HFF-Myc (cell line): Measurements from ENCODE around the gene TAX1BP1.

ENCODE experiments used
- DNase-seq: peaks from one replicate; pipeline ENCODE4 v3.0.0-alpha.2; 2011; ENCODE audit warnings: low read depth; ENCODE audit errors: extremely low read depth
- H3K4me3 ChIP-seq: replicated peaks from 2 replicates; pipeline ENCODE4 v1.5.1; 2011; ENCODE audit warnings: low read depth, mild to moderate bottlenecking, control low read depth, low read length
- TF ChIP-seq, protein P1 (sequence below): IDR thresholded peaks from 2 replicates; pipeline ENCODE4 v1.5.1; 2012; ENCODE audit warnings: mild to moderate bottlenecking, low read depth, low read length, control low read depth; ENCODE audit errors: missing control alignments

The TAX1BP1 gene

DNA sequence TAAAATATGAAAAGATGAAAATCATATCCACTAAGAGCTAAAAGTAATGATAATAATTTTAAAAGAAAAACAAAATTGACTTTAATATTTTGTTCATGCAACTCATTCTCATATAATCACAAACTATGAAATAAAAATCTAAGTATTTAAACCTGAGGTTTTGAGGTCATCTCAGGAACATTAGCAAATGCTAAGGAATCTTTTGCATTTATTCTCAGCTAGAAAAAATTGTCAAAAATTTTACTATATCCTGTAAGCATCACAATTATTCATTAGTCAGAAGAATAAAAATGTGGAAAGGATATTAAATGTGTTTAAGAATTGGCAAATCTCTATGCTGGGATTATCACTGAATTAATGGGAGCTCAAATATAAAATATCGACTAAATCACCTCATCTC lies 36.8 kb upstream of the TAX1BP1 start:
- DNase-seq = no peak
- H3K4me3 ChIP-seq = no peak overlapping the region
- TF ChIP-seq, protein P1, sequence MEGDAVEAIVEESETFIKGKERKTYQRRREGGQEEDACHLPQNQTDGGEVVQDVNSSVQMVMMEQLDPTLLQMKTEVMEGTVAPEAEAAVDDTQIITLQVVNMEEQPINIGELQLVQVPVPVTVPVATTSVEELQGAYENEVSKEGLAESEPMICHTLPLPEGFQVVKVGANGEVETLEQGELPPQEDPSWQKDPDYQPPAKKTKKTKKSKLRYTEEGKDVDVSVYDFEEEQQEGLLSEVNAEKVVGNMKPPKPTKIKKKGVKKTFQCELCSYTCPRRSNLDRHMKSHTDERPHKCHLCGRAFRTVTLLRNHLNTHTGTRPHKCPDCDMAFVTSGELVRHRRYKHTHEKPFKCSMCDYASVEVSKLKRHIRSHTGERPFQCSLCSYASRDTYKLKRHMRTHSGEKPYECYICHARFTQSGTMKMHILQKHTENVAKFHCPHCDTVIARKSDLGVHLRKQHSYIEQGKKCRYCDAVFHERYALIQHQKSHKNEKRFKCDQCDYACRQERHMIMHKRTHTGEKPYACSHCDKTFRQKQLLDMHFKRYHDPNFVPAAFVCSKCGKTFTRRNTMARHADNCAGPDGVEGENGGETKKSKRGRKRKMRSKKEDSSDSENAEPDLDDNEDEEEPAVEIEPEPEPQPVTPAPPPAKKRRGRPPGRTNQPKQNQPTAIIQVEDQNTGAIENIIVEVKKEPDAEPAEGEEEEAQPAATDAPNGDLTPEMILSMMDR = no peak

GRCh38 chr7:27704422-27705199 lies 35.4 kb upstream of the TAX1BP1 start:
- TF ChIP-seq, protein P1 = no peak
- H3K4me3 ChIP-seq = no peak overlapping the region
- no peak for DNase-seq

DNA sequence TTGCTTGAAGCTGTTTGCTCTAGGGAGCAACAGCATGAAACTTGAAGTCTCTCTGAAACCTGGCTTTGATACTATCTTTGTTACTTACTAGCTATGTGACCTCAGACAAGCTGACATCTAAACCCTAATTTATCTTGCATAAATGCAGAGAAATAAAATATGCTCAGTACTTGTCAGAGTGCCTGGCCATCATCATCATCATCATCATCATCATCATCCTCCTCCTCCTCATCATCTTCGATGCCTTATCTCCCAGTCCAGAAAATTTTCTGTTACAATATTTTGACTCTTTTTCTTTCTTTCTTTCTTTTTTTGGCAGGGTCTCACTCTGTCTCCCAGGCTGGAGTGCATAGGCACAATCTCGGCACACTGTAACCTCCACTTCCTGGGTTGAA lies 34.8 kb upstream of the TAX1BP1 start:
- no peak for DNase-seq
- TF ChIP-seq, protein P1 = no peak
- no peak overlapping the region for H3K4me3 ChIP-seq

DNA sequence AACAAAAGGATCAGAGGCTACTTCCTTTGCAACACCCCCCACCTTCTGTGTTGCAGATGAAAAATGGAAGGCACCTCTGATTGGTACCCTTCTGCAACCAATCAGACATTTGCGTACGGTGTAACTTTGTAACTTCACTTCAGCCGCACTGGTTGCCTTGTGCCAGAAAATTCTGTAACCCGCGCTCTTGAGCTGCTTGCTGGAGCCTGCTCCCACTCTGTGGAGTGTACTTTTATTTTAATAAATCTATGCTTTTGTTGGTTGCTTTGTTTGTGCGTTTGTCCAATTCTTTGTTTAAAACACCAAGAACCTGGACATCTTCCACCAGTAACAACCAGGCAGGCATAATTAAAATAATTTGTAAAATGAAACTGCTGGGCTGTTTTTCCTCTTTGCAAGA lies 31.5 kb upstream of the TAX1BP1 start:
- TF ChIP-seq, protein P1 = no peak
- H3K4me3 ChIP-seq = no peak overlapping the region
- DNase-seq = no peak

DNA sequence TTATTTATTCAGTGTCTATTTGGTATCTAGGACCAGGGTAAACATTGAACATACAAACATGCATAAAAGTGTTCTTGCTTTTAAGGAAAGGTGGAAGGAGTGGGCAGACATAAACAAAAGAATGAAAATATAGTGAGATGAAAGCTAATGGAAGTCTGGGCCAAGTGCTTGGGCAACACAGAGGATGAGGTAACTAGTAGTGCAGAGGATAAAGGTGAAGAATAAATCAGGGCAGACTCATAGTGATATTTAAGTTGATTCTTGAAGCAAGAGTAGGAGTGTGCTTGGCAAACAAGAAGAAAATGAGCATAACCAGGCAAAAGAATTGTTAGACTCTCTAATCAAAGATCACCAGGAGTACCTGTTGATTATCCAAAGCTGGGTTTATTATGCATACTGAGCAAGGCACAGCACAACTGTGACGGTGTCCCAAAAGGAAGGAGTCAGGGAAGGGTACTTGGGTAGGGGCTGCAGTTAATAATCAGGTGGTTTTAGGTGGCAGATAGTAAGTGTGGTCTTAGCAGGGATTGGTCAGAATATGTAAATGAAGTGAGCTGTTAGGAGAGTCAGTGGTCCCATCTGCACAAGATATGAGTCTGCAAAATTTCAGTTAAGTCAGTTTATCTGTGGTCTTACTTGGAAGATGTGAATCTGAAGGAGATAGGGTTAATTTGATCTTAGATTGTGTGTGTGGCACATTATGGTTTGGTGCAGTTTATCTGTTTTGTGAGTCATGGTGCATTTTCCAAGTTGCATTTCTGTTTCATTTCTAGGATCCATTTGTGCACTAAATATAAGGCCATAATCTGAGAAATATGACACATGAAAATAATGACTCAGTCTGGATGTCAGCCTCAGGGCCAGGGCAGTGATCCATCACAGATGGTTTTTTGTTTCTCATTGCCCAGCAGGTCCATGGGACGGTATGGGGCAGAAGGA lies 30.6 kb upstream of the TAX1BP1 start:
- TF ChIP-seq, protein P1 = no peak
- DNase-seq = no peak
- H3K4me3 ChIP-seq = no peak overlapping the region

GRCh38 chr7:27712217-27712616 lies 27.7 kb upstream of the TAX1BP1 start:
- DNase-seq = no peak
- H3K4me3 ChIP-seq = no peak overlapping the region
- TF ChIP-seq, protein P1 = no peak
